ENCODE results near the gene MBD1.

MBD1 gene, protein sequence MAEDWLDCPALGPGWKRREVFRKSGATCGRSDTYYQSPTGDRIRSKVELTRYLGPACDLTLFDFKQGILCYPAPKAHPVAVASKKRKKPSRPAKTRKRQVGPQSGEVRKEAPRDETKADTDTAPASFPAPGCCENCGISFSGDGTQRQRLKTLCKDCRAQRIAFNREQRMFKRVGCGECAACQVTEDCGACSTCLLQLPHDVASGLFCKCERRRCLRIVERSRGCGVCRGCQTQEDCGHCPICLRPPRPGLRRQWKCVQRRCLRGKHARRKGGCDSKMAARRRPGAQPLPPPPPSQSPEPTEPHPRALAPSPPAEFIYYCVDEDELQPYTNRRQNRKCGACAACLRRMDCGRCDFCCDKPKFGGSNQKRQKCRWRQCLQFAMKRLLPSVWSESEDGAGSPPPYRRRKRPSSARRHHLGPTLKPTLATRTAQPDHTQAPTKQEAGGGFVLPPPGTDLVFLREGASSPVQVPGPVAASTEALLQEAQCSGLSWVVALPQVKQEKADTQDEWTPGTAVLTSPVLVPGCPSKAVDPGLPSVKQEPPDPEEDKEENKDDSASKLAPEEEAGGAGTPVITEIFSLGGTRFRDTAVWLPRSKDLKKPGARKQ

DNA sequence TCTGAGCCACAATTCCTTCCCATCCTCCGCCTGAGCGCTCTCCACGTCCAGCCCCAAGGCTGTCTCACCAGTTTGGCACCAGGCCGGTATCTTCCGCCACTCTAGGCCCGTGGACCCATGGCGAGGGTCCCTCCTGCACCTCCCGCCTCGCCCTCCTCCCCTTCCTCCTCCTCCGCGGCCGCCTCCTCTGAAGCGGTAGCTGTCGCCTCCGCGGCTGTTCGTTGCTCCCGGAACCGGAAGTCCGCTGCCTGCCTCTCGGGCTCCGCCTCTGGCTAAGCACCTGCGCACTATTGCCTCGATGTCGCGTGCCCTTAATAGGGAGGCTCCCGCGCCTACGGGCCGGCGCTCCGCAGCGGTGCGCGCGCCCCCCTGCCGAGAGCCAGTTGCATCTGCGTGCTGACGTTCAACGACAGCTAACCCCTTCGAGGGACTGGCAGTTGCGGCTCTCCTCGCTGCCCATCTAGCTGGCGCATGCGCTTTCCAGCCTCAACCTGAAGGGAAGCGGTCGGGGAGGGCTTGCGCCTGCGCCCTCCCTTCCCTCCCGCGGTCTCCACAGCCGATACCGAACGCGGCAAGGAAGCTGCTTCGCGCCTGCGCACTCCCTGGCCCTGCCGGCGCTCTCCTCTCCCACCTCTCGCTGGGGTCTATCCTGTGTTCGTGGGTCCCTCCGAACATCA lies at the start of gene MBD1:
Gene MBD1, minus strand, starts transcription at position 229 of the 677 bp plus-strand sequence. CDS start 1,531 bp downstream, outside the sequence.
- DNase-seq (ENCODE audit: extremely low read depth, low read depth), result peak; percentile 90
- peak within 1 kb of the TSS; percentile 94 for H3K4me3 ChIP-seq (replicated peaks; ENCODE audit: low read depth, low read length)
- TF ChIP-seq, protein P1, sequence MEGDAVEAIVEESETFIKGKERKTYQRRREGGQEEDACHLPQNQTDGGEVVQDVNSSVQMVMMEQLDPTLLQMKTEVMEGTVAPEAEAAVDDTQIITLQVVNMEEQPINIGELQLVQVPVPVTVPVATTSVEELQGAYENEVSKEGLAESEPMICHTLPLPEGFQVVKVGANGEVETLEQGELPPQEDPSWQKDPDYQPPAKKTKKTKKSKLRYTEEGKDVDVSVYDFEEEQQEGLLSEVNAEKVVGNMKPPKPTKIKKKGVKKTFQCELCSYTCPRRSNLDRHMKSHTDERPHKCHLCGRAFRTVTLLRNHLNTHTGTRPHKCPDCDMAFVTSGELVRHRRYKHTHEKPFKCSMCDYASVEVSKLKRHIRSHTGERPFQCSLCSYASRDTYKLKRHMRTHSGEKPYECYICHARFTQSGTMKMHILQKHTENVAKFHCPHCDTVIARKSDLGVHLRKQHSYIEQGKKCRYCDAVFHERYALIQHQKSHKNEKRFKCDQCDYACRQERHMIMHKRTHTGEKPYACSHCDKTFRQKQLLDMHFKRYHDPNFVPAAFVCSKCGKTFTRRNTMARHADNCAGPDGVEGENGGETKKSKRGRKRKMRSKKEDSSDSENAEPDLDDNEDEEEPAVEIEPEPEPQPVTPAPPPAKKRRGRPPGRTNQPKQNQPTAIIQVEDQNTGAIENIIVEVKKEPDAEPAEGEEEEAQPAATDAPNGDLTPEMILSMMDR (IDR thresholded peaks at IDR 0.05; ENCODE audit: low read depth, low read length, missing control alignments), result peak; percentile 17

DNA sequence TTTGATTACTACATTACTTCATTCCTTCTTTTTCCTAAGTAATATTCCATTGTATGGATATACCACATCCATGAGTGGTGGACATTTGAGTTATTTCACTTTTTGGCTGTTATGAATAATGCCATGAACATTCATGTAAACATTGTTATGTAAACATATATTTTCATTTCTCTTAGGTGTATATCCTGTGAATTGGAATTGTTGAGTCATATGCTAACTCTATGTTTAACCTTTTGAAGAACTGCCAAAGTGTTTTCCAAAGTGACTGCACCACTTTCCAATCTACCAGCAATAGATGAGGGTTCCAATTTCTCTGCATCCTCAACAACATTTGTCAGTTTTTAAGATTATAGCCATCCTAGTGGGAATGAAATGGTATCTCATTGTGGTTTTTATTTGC lies 48.9 kb upstream of the MBD1 start:
- no peak for DNase-seq (ENCODE audit: extremely low read depth, low read depth)
- no peak overlapping the region for H3K4me3 ChIP-seq (replicated peaks; ENCODE audit: low read depth, low read length)
- TF ChIP-seq, protein P1 (IDR thresholded peaks at IDR 0.05; ENCODE audit: low read depth, low read length, missing control alignments), result no peak

DNA sequence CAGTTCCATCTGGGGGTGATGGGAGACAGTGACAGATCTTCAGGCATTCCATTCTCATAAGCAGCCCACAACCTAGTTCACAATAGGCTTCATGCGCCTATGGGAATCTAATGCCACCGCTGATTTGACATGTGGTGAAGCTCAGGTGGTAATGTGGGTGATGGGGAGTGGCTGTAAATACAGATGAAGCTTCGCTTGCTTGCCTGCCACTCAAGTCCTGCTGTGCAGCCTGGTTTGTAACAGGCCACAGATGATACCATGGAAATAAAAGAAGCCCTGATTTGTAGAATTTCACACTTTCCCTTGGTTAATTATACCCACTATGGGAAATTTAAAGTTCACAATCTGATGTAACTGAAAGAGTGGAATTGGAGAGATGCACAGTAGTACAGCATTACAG lies 46.7 kb upstream of the MBD1 start:
- H3K4me3 ChIP-seq (replicated peaks; ENCODE audit: low read depth, low read length), result no peak overlapping the region
- TF ChIP-seq, protein P1 (IDR thresholded peaks at IDR 0.05; ENCODE audit: low read depth, low read length, missing control alignments), result no peak

DNA sequence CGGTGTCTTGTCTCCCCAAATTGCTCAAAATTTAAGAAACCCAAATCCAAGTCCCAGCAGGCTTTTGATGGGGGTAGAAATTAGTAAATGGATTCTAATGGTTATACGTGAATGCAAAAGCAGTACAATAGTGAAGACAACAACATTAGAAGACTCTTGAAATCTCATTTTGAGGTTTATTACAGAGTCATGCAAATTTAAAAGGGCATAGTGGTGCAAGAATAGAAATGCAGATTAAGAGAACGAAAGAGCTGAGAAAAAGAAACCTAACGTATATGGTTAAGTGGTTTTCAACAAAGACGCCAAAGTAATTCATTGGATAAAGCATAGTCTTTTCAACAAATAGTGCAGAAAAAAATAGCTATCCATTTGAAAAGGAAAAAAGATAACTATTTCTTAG lies 39.4 kb upstream of the MBD1 start:
- H3K4me3 ChIP-seq (replicated peaks; ENCODE audit: low read depth, low read length), result no peak overlapping the region
- TF ChIP-seq, protein P1 (IDR thresholded peaks at IDR 0.05; ENCODE audit: low read depth, low read length, missing control alignments), result no peak
- no peak for DNase-seq (ENCODE audit: extremely low read depth, low read depth)

More for the DNA sequence above, 46.7 kb upstream of the MBD1 start:
- DNase-seq (ENCODE audit: extremely low read depth, low read depth), result no peak

DNA sequence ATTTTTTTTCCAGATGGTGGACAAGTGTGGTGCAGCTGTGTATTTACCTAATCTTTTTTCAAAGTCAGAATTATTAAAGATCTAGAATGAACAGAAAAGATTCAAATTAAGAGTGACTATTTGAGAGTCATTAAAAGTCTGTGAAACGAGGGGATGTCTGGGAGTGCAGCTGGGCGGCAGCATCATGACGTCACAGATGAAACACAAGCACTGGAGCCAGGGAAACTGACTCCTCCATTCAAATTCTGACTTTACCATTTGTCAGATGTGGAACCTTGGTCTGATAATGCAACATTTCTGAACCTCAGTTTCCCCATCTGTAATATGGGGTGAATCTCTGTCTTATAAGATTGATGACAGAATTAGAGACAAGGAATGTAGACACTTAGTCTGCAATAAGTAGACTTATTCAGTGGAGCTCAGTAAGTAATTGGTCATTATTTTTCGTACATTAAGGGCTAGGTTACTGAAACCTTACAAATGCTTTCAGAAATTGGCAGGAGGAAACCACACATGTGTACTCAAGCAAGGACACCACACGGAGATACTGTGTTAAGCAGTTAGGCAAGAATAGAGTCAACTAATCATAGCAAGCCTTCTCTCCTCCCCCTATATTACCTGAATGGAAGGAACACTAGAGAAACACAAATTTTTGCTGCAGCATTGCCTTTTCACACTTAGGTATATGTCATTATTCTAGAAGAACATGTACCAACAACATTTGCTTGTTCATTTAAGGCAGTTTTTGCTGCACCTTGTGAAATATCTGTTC lies 34.0 kb upstream of the MBD1 start:
- TF ChIP-seq, protein P1 (IDR thresholded peaks at IDR 0.05; ENCODE audit: low read depth, low read length, missing control alignments), result no peak
- H3K4me3 ChIP-seq (replicated peaks; ENCODE audit: low read depth, low read length), result no peak overlapping the region
- DNase-seq (ENCODE audit: extremely low read depth, low read depth), result no peak

DNA sequence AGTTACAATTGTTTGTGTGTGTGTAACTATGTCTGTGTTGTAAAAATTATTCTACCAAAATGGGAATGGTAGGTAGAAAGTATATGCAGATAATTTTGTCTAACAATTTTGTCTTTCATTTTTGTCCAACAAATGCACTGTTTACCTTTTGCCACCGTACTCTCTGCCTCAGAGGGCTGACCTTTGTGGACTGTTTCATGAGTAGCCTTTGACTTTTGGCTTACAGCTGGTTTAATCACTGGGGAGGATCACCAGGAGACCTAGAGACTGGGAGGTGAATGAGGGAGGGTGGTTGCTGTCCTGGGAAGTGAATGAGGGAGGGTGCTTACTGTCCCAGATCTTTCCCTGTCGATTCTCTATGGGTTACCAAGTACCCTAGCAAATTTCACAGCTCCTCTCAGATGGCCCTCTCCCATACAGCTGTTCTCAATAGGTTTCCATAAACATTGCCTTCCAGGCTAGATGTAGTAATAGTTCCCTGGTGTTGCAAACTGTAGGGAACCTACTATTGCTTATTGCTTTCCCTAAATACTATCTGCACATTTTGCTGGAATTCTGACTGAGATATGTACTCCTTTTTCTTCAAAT lies 32.6 kb upstream of the MBD1 start:
- no peak overlapping the region for H3K4me3 ChIP-seq (replicated peaks; ENCODE audit: low read depth, low read length)
- DNase-seq (ENCODE audit: extremely low read depth, low read depth), result no peak
- TF ChIP-seq, protein P1 (IDR thresholded peaks at IDR 0.05; ENCODE audit: low read depth, low read length, missing control alignments), result no peak
